ENCODE measurements around the gene HNMT. TPM values are rescaled to one million over a fixed set of nuclear protein-coding genes. Genes with fewer than 3 reads are reported as not detected.
"Not testable (repeated sequence)": the region's sequence is repeated elsewhere in the genome, so short reads cannot be mapped to it uniquely, and the experiment has no call there.

Gene HNMT
- total and polyA plus RNA-seq, 2 of the 8 experiments (the other 6 are each of a cell fraction or from before 2014, with no cell fraction given) = 1.6 to 3.6 TPM

DNA sequence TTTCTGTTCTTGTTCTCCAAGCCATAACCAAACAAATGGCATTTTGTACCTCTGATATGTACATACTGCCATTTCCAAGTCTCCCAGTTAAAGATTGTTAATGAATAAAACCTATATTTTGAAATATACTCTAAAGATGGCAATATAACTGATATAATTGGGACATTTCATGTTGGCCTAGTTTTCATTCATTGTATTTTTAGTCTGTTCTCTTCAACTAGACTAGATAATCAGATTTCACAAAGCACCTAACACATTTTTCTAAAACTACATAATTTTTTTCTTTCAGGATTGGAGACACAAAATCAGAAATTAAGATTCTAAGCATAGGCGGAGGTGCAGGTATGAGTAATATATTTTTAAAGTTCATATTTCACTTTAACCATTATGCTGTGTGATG, 5.6 kb downstream of the HNMT start (continued):
- TF ChIP-seq GABPA (IDR thresholded peaks at IDR 0.05; ENCODE audit: borderline replicate concordance, insufficient read depth, low read length) (no peak), RFX5 (IDR thresholded peaks at IDR 0.05; ENCODE audit: borderline replicate concordance, low read depth, low read length) (no peak)

DNA sequence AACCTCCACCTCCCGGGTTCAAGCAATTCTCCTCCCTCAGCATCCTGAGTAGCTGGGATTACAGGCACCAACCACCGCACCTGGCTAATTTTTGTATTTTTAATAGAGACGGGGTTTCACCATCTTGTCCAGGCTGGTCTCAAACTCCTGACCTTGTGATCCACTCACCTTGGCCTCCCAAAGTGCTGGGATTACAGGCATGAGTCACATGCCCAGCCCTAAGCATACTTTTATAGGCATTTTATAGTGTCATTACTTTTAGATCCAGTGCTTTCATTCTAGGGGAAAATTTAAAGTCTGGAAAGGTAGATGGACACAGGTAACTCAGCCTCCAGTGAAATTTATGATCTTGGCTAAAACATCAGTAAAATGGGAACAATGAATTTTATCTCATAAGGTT, 7.0 kb downstream of the HNMT start:
- H2BK15ac ChIP-seq (ENCODE audit: low read length); H3K4me2 ChIP-seq (ENCODE audit: insufficient read depth in 1 of 2, low read depth in 2 of 2, low read length in 2 of 2); H2BK12ac ChIP-seq (ENCODE audit: low read depth, low read length); H2AK5ac ChIP-seq (ENCODE audit: low read depth, low read length); H2AFZ ChIP-seq (ENCODE audit: low read length); H3K14ac ChIP-seq (ENCODE audit: insufficient read length); H3K9ac ChIP-seq (replicated peaks in 1 of 4; ENCODE audit: extremely low read depth in 1 of 4, low read depth in 3 of 4, low read length in 3 of 4); H3K56ac ChIP-seq (replicated peaks; ENCODE audit: insufficient read length, low read depth, low read length); FAIRE-seq; DNase-seq (ENCODE audit: low read depth in 1 of 2, low spot score in 2 of 2); H3K27ac ChIP-seq (ENCODE audit: low read depth, low read length); H3K4me1 ChIP-seq (replicated peaks in 1 of 4; ENCODE audit: control insufficient read depth in 3 of 4, insufficient read depth in 4 of 4, low read length in 3 of 4); H3K4me3 ChIP-seq (ENCODE audit: extremely low read depth in 1 of 4, insufficient read depth in 2 of 4, low read depth in 3 of 4, low read length in 4 of 4); H2BK5ac ChIP-seq (ENCODE audit: low read depth, low read length); H3K79me2 ChIP-seq (ENCODE audit: control insufficient read depth in 1 of 2, insufficient read depth in 2 of 2, low read length in 2 of 2); H3K9me3 ChIP-seq (ENCODE audit: insufficient read depth in 2 of 2, low read depth in 1 of 2, low read length in 1 of 2); H3K23me2 ChIP-seq (ENCODE audit: low read depth, low read length); H3K18ac ChIP-seq (ENCODE audit: extremely low read depth, low read length); H2BK120ac ChIP-seq (replicated peaks; ENCODE audit: low read depth, low read length); POLR2A ChIA-PET (ENCODE audit: partially characterized antibody); H4K20me1 ChIP-seq (replicated peaks in 1 of 2; ENCODE audit: control insufficient read depth in 1 of 2, insufficient read depth in 2 of 2, low read length in 2 of 2); H4K8ac ChIP-seq (ENCODE audit: extremely low read depth, insufficient read depth, low read length); H4K91ac ChIP-seq (replicated peaks; ENCODE audit: insufficient read length, low read length); H4K5ac ChIP-seq (ENCODE audit: insufficient read length, low read depth, low read length); H2BK20ac ChIP-seq (ENCODE audit: low read length); H3K36me3 ChIP-seq (ENCODE audit: control insufficient read depth in 2 of 4, insufficient read depth in 4 of 4, low read length in 3 of 4); H3K4ac ChIP-seq (replicated peaks; ENCODE audit: insufficient read length, low read depth, low read length); H3K23ac ChIP-seq (ENCODE audit: insufficient read length); H3K79me1 ChIP-seq (ENCODE audit: low read depth, low read length); H3K27me3 ChIP-seq (replicated peaks in 1 of 4; ENCODE audit: control insufficient read depth in 3 of 4, extremely low read depth in 1 of 4, insufficient read depth in 3 of 4, low read length in 3 of 4): not testable (repeated sequence)
- 97% methylated on average over 3 of the region's 3 CpGs; no CpG with 5 or more reads in 1 of the 2 experiments for WGBS, 2 experiments (ENCODE audit: extremely low coverage in 1 of 2, insufficient coverage in 1 of 2, insufficient read length in 1 of 2, insufficient replicate concordance in 2 of 2, low coverage in 1 of 2, low lambda C conversion rate in 2 of 2, missing lambda C conversion rate in 1 of 2)
- CTCF ChIA-PET (ENCODE audit: partially characterized antibody) = interaction anchor here (0.6 kb wide), 1 partner anchor 758 kb away, joined by 3 read pairs; no protein-coding TSS in a partner anchor
